ENCODE data around the gene ESPNL.
"Not testable (repeated sequence)": the region's sequence is repeated elsewhere in the genome, so short reads cannot be mapped to it uniquely, and the experiment has no call there.

Gene ESPNL

GRCh38 chr2:238171072-238171431 is 70.9 kb downstream of the ESPNL start:
- not testable (repeated sequence) for DNase-seq (ENCODE audit: low read depth)

GRCh38 chr2:238171575-238172187 is 71.5 kb downstream of the ESPNL start:
- DNase-seq (ENCODE audit: low read depth): no peak

- DNase-seq (ENCODE audit: low read depth): no peak
These were observed 72.3 kb downstream of the ESPNL start for GRCh38 chr2:238172439-238172838.

GRCh38 chr2:238173692-238174091 is 73.6 kb downstream of the ESPNL start:
- DNase-seq (ENCODE audit: low read depth): no peak

GRCh38 chr2:238174291-238174690 is 74.2 kb downstream of the ESPNL start:
- DNase-seq (ENCODE audit: low read depth): no peak

- no peak for DNase-seq (ENCODE audit: low read depth)
These were observed 74.6 kb downstream of the ESPNL start for GRCh38 chr2:238174701-238175100.

- no peak for DNase-seq (ENCODE audit: low read depth)
These were observed 76.5 kb downstream of the ESPNL start for GRCh38 chr2:238176613-238177012.

GRCh38 chr2:238180554-238180953 is 80.4 kb downstream of the ESPNL start:
- DNase-seq (ENCODE audit: low read depth): no peak

- DNase-seq (ENCODE audit: low read depth): no peak
These were observed 82.2 kb downstream of the ESPNL start for GRCh38 chr2:238182362-238182761.

Data from stimulated activated CD8-positive, alpha-beta memory T cell treated with anti-CD3 and anti-CD28 coated beads, Interleukin-12 subunit alpha, Interleukin-12 subunit beta, amount 100 ng/mL, for 1 hour (primary cell).